NCI-H2171 (cell line): ENCODE results near the gene WNK4.
A peak's percentile ranks its signal among the peaks of the same experiment; 100 is the strongest.

Source experiments
- DNase-seq: peaks from one replicate; lab custom pipeline; 2025; lab: John Stamatoyannopoulos, UW

Gene WNK4

GRCh38 chr17:42841975-42842685 is 61.7 kb downstream of the WNK4 start:
- no peak for DNase-seq

GRCh38 chr17:42843358-42843934 is 63.0 kb downstream of the WNK4 start:
- DNase-seq = peak; percentile 32

GRCh38 chr17:42844271-42844670 is 63.9 kb downstream of the WNK4 start, which contains the start of gene AOC2:
Gene AOC2, plus strand, starts transcription at chr17:42844580. Its CDS starts 47 bp downstream, at chr17:42844627.
- no peak for DNase-seq

- no peak for DNase-seq
These were observed 64.5 kb downstream of the WNK4 start for GRCh38 chr17:42844761-42845555.

- no peak for DNase-seq
These were observed 65.1 kb downstream of the WNK4 start for GRCh38 chr17:42845556-42845917.

GRCh38 chr17:42845918-42846593 is 65.6 kb downstream of the WNK4 start:
- no peak for DNase-seq
